ENCODE results near the gene EMC9.
"Not testable (repeated sequence)": the region's sequence is repeated elsewhere in the genome, so short reads cannot be mapped to it uniquely, and the experiment has no call there.

The EMC9 gene

GRCh38 chr14:24114532-24115421 lies 26.6 kb downstream of the EMC9 start, which contains the start of the genes DCAF11 and NRL:
DCAF11 (plus strand) TSS chr14:24114777; CDS start chr14:24115595, 818 bp downstream.
NRL (minus strand) TSS chr14:24114949; CDS start chr14:24082848, 32,101 bp downstream.
- WGBS, result under 1% methylated on average over 57 of the region's 65 CpGs
- H3K4me3 ChIP-seq (ENCODE audit: low read length), result peak within 1 kb of the TSS; percentile 89
- peak within 1 kb of the TSS; percentile 79 for H3K9ac ChIP-seq (ENCODE audit: low read depth, low read length)
- peaks cover 32% of the 10 kb centered on the region for H3K36me3 ChIP-seq (ENCODE audit: insufficient read depth, low read length)
- H3K4me1 ChIP-seq (ENCODE audit: insufficient read depth, low read length), result peaks cover 5% of the 10 kb centered on the region; the same call in 1 of the 2 replicates
- no peaks in the 10 kb centered on the region for H3K9me3 ChIP-seq (ENCODE audit: insufficient read depth, low read depth, low read length)
- peak within 1 kb of the TSS; percentile 94 for H3K27ac ChIP-seq (ENCODE audit: low read depth, low read length)
- no peaks in the 10 kb centered on the region for H3K27me3 ChIP-seq (ENCODE audit: insufficient read depth, low read length)

GRCh38 chr14:24113801-24114531 lies 27.4 kb downstream of the EMC9 start:
- H3K9ac ChIP-seq (ENCODE audit: low read depth, low read length), result peak overlapping the region; percentile 70
- H3K9me3 ChIP-seq (ENCODE audit: insufficient read depth, low read depth, low read length), result no peaks in the 10 kb centered on the region
- H3K27me3 ChIP-seq (ENCODE audit: insufficient read depth, low read length), result no peaks in the 10 kb centered on the region
- H3K4me1 ChIP-seq (ENCODE audit: insufficient read depth, low read length), result peaks cover 5% of the 10 kb centered on the region; the same call in 1 of the 2 replicates
- H3K4me3 ChIP-seq (ENCODE audit: low read length), result peak overlapping the region; percentile 89
- H3K36me3 ChIP-seq (ENCODE audit: insufficient read depth, low read length), result peaks cover 24% of the 10 kb centered on the region
- H3K27ac ChIP-seq (ENCODE audit: low read depth, low read length), result peak overlapping the region; percentile 94
- under 1% methylated on average over 42 of the region's 42 CpGs for WGBS

GRCh38 chr14:24113379-24113800 lies 28.0 kb downstream of the EMC9 start:
- Histone ChIP-seq H3K4me1 (ENCODE audit: insufficient read depth, low read length) (peaks cover 5% of the 10 kb centered on the region; the same call in 1 of the 2 replicates), H3K4me3 (ENCODE audit: low read length) (peak overlapping the region; percentile 89), H3K9me3 (ENCODE audit: insufficient read depth, low read depth, low read length) (no peaks in the 10 kb centered on the region), H3K27ac (ENCODE audit: low read depth, low read length) (peak overlapping the region; percentile 94; the same call in 1 of the 2 replicates), H3K9ac (ENCODE audit: low read depth, low read length) (peak overlapping the region; percentile 70), H3K27me3 (ENCODE audit: insufficient read depth, low read length) (no peaks in the 10 kb centered on the region), H3K36me3 (ENCODE audit: insufficient read depth, low read length) (peaks cover 19% of the 10 kb centered on the region)
- WGBS, result 19% methylated on average over 15 of the region's 15 CpGs

- Histone ChIP-seq H3K4me3 (ENCODE audit: low read length) (no peak overlapping the region), H3K9me3 (ENCODE audit: insufficient read depth, low read depth, low read length) (no peaks in the 10 kb centered on the region), H3K27ac (ENCODE audit: low read depth, low read length) (no peak overlapping the region), H3K9ac (ENCODE audit: low read depth, low read length) (no peak overlapping the region), H3K4me1 (ENCODE audit: insufficient read depth, low read length) (no peaks in the 10 kb centered on the region; the same call in 1 of the 2 replicates), H3K27me3 (ENCODE audit: insufficient read depth, low read length) (no peaks in the 10 kb centered on the region), H3K36me3 (ENCODE audit: insufficient read depth, low read length) (no peaks in the 10 kb centered on the region)
- 100% methylated on average over 1 of the region's 1 CpG for WGBS
Measured at GRCh38 chr14:24110523-24110922, 30.9 kb downstream of the EMC9 start.

GRCh38 chr14:24110060-24110459 lies 31.3 kb downstream of the EMC9 start:
- Histone ChIP-seq H3K27ac (ENCODE audit: low read depth, low read length) (no peak overlapping the region), H3K9ac (ENCODE audit: low read depth, low read length) (no peak overlapping the region), H3K4me1 (ENCODE audit: insufficient read depth, low read length) (no peaks in the 10 kb centered on the region), H3K9me3 (ENCODE audit: insufficient read depth, low read depth, low read length) (no peaks in the 10 kb centered on the region), H3K36me3 (ENCODE audit: insufficient read depth, low read length) (no peaks in the 10 kb centered on the region), H3K27me3 (ENCODE audit: insufficient read depth, low read length) (no peaks in the 10 kb centered on the region), H3K4me3 (ENCODE audit: low read length) (no peak overlapping the region)
- 88% methylated on average over 9 of the region's 9 CpGs for WGBS

- Histone ChIP-seq H3K27ac (ENCODE audit: low read depth, low read length) (no peak overlapping the region), H3K27me3 (ENCODE audit: insufficient read depth, low read length) (no peaks in the 10 kb centered on the region), H3K9ac (ENCODE audit: low read depth, low read length) (no peak overlapping the region), H3K4me3 (ENCODE audit: low read length) (no peak overlapping the region), H3K4me1 (ENCODE audit: insufficient read depth, low read length) (no peaks in the 10 kb centered on the region), H3K36me3 (ENCODE audit: insufficient read depth, low read length) (peaks cover 7% of the 10 kb centered on the region), H3K9me3 (ENCODE audit: insufficient read depth, low read depth, low read length) (peaks cover 5% of the 10 kb centered on the region; the same call in 1 of the 2 replicates)
- 57% methylated on average over 5 of the region's 5 CpGs for WGBS
Measured at GRCh38 chr14:24108336-24108874, 33.0 kb downstream of the EMC9 start.

GRCh38 chr14:24106672-24107271 lies 34.6 kb downstream of the EMC9 start:
- no peak overlapping the region for H3K4me3 ChIP-seq (ENCODE audit: low read length)
- H3K27me3 ChIP-seq (ENCODE audit: insufficient read depth, low read length), result no peaks in the 10 kb centered on the region
- 100% methylated on average over 1 of the region's 4 CpGs for WGBS
- H3K36me3 ChIP-seq (ENCODE audit: insufficient read depth, low read length), result peaks cover 16% of the 10 kb centered on the region
- H3K27ac ChIP-seq (ENCODE audit: low read depth, low read length), result no peak overlapping the region
- H3K9me3 ChIP-seq (ENCODE audit: insufficient read depth, low read depth, low read length), result peaks cover 5% of the 10 kb centered on the region; the same call in 1 of the 2 replicates
- no peaks in the 10 kb centered on the region for H3K4me1 ChIP-seq (ENCODE audit: insufficient read depth, low read length)
- H3K9ac ChIP-seq (ENCODE audit: low read depth, low read length), result no peak overlapping the region

GRCh38 chr14:24105609-24106239 lies 35.7 kb downstream of the EMC9 start:
- H3K9me3 ChIP-seq (ENCODE audit: insufficient read depth, low read depth, low read length); H3K9ac ChIP-seq (ENCODE audit: low read depth, low read length); H3K4me1 ChIP-seq (ENCODE audit: insufficient read depth, low read length); H3K27ac ChIP-seq (ENCODE audit: low read depth, low read length); H3K4me3 ChIP-seq (ENCODE audit: low read length); H3K27me3 ChIP-seq (ENCODE audit: insufficient read depth, low read length): not testable (repeated sequence)
- WGBS, result 91% methylated on average over 8 of the region's 8 CpGs
- peaks cover 21% of the 10 kb centered on the region for H3K36me3 ChIP-seq (ENCODE audit: insufficient read depth, low read length)

- Histone ChIP-seq H3K27me3 (ENCODE audit: insufficient read depth, low read length) (no peaks in the 10 kb centered on the region), H3K27ac (ENCODE audit: low read depth, low read length) (no peak overlapping the region), H3K4me1 (ENCODE audit: insufficient read depth, low read length) (no peaks in the 10 kb centered on the region), H3K9me3 (ENCODE audit: insufficient read depth, low read depth, low read length) (peaks cover 5% of the 10 kb centered on the region; the same call in 1 of the 2 replicates), H3K4me3 (ENCODE audit: low read length) (no peak overlapping the region), H3K36me3 (ENCODE audit: insufficient read depth, low read length) (peaks cover 44% of the 10 kb centered on the region), H3K9ac (ENCODE audit: low read depth, low read length) (no peak overlapping the region)
- 96% methylated on average over 13 of the region's 13 CpGs for WGBS
Measured at GRCh38 chr14:24103451-24103850, 37.9 kb downstream of the EMC9 start.

GRCh38 chr14:24102357-24103048 lies 38.9 kb downstream of the EMC9 start:
- no peak overlapping the region for H3K9ac ChIP-seq (ENCODE audit: low read depth, low read length)
- H3K36me3 ChIP-seq (ENCODE audit: insufficient read depth, low read length), result peaks cover 51% of the 10 kb centered on the region
- H3K27ac ChIP-seq (ENCODE audit: low read depth, low read length), result no peak overlapping the region
- no peak overlapping the region for H3K4me3 ChIP-seq (ENCODE audit: low read length)
- H3K27me3 ChIP-seq (ENCODE audit: insufficient read depth, low read length), result no peaks in the 10 kb centered on the region
- H3K4me1 ChIP-seq (ENCODE audit: insufficient read depth, low read length), result no peaks in the 10 kb centered on the region
- 93% methylated on average over 7 of the region's 7 CpGs for WGBS
- peaks cover 5% of the 10 kb centered on the region; the same call in 1 of the 2 replicates for H3K9me3 ChIP-seq (ENCODE audit: insufficient read depth, low read depth, low read length)

Measured in HUES64 (cell line).